IgD-negative memory B cell (primary cell): ENCODE results near the gene PVALEF. TPM values are rescaled to one million over a fixed set of nuclear protein-coding genes. Genes with fewer than 3 reads are reported as not detected.

Source experiments
- H3K27ac Mint-ChIP-seq, 3 donors: one replicate each; pipeline ENCODE4 v1.8.0; 2020 to 2022; ENCODE audit warnings: mild to moderate bottlenecking in 3 of 3, mixed read lengths in 3 of 3, moderate library complexity in 1 of 3
- H3K27me3 Mint-ChIP-seq: one replicate; pipeline ENCODE4 v1.8.0; 2021; ENCODE audit warnings: mixed read lengths
- H3K36me3 Mint-ChIP-seq: one replicate; pipeline ENCODE4 v1.8.0; 2020; ENCODE audit warnings: mild to moderate bottlenecking, mixed read lengths
- H3K4me1 Mint-ChIP-seq, 3 donors: one replicate each; pipeline ENCODE4 v1.8.0; 2020 to 2022; ENCODE audit warnings: mixed read lengths in 3 of 3, mild to moderate bottlenecking in 1 of 3
- H3K4me3 Mint-ChIP-seq, 4 donors: one replicate each; pipeline ENCODE4 v1.8.0; 2020 to 2022; ENCODE audit warnings: mild to moderate bottlenecking in 4 of 4, mixed read lengths in 4 of 4, moderate library complexity in 3 of 4
- H3K9me3 Mint-ChIP-seq, 3 donors: one replicate each; pipeline ENCODE4 v1.8.0; 2020 to 2021; ENCODE audit warnings: mixed read lengths in 3 of 3, mild to moderate bottlenecking in 1 of 3
- polyA plus RNA-seq: library from polyadenylated mRNA; unstranded; fragments of 300-500 nt; fragmentation: Illumina TruSeq; gene quantifications from one replicate; pipeline ENCODE4 v1.2.3, GENCODE V29; 2021

Gene PVALEF
- polyA plus RNA-seq, 1 donor from 2014 or later, result not detected

DNA sequence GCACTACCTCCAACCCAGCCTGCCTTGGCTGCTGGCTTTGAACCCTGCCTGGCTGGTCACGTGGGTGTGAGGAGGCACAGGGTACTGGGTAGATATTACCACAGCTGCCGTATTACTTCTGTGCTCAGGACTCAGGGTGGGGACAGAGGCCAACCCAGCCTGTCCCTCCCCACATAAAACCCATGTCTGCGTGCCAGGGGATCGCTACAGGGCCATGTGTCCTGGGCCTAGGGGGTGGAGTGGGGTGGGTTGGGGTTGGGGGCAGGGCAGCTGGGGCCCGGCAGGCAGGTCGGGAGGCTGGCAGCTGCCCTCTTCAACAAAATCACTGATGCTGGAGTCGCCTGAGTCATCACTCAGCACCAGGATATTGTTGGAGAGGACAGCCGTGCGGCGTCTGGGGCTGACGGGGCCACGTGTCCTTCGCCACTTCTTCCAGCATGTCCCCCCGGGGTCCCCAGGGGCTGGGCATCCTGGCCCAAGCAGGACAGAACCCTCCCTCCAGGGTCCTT is 39.7 kb upstream of the PVALEF start:
- Mint-ChIP-seq H3K4me1 (peaks cover 0 to 1% (median 0%) of the 10 kb centered on the region in 3 donors), H3K27me3 (no peaks in the 10 kb centered on the region), H3K36me3 (no peaks in the 10 kb centered on the region), H3K27ac (no peak overlapping the region), H3K9me3 (no peaks in the 10 kb centered on the region), H3K4me3 (no peak overlapping the region)

DNA sequence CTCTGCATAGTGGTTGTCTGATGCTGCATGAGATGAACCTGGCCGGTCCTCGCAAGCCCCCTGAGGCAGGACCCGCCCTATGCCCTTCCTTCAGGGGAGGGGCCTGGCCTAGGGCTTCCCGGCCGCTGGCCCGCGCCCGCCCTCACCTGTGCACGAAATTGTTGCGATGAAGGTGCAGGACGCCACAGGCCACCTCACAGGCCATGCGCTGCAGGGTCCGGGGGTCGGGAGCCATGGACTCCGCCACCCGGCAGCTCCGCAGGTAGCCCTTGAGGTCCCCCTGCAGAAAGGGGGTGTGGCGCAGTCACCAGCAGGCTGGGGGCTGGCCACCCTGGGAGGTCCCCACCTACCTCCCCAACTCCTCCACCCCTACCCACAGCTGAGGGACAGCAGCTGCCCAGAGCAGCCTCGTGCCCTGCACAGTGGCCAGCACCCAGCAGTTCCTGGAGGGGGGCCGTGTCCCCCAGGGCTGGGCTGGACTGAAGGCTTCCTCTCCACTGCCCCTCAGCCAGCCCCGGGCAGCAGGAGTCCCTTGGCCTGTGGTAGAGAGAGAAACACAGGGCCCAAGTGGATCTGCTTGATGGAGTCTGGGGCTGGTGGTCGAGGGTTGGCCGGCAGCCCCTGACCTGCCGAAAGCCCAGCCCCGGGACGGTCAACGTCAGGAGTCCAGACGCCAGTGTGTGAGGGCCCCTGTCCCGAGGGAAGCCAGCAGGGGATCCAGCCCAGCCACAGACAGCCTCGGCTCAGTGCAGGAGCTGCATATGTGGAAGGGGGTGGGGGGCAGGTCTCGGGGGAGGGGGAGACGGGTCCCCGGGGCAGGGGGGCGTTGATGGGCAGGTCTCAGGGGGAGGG is 38.8 kb upstream of the PVALEF start:
- Mint-ChIP-seq H3K9me3 (no peaks in the 10 kb centered on the region), H3K27ac (no peak overlapping the region), H3K36me3 (no peaks in the 10 kb centered on the region), H3K27me3 (no peaks in the 10 kb centered on the region), H3K4me1 (peaks cover 0 to 1% (median 0%) of the 10 kb centered on the region in 3 donors), H3K4me3 (no peak overlapping the region)

DNA sequence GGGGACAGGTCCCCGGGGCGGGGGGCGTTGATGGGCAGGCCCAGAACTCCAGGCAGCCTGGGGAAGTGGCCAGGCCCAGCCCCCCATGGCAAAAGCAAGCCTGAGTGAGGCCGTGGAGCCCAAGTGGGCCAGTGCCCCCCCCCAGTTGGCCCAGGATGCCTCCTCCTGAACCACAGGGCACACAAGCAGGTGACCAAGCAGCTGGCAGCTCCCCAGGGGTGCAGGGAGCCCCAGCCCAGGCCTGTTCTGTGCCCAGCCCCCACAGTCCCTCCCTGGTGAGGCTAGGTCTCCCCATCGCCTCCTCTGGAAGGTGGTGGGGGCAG is 38.2 kb upstream of the PVALEF start:
- Mint-ChIP-seq H3K4me3 (no peak overlapping the region), H3K27ac (no peak overlapping the region), H3K9me3 (no peaks in the 10 kb centered on the region), H3K27me3 (no peaks in the 10 kb centered on the region), H3K36me3 (no peaks in the 10 kb centered on the region), H3K4me1 (peaks cover 0 to 1% (median 0%) of the 10 kb centered on the region in 3 donors)

DNA sequence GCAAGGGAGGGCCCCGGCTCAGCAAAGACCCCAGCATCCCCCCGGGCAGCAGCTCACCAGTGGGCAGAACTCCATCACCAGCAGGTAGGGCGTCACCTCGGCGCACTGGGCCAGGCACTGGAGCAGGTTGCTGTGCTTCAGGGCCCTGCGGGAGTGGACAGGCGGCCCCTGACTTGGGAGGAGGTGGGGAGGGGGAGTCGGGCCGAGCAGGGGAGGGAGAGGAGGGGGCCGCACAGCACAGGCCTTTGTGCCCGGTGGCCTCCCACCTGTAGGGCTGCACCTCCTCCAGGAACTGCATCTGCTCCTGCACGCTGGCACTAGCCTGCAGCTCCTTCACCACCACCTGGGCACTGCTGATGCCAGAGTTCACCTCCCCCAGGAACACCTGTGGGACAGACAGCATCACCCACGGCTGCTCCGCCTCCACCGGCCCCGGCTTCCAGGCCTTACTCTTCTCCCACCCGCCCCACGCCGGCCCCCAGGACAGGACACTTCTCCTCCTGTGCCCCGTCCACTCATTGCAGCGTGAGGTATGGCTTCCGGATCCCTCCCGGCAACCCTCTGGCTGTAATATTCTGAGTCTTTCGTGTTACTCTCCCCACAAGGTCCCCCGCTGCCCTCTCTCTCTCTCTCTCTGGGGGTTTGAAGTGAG is 37.7 kb upstream of the PVALEF start:
- Mint-ChIP-seq H3K4me3 (no peak overlapping the region), H3K27ac (no peak overlapping the region), H3K9me3 (no peaks in the 10 kb centered on the region), H3K36me3 (no peaks in the 10 kb centered on the region), H3K4me1 (peaks cover 0 to 1% (median 0%) of the 10 kb centered on the region in 3 donors), H3K27me3 (no peaks in the 10 kb centered on the region)

DNA sequence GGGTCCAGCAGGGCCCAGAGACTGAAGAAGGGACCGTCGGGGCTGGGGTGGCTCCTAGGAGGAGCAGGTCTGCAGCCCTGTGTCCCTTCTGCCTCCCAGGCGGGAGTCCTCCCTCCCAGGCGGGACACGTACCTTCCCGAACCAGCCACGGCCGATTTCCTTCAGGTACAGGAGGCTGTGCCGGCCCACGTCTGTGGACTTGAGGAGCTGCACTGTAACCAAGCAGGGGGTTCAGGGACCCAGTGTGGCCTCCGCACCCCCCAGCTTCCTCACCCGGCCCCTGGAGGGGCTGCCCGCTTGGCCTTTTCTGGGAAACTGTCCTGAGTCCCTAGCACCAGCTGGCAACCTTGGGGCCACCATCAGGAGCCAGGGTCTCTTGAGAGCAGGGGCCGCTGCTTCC is 37.0 kb upstream of the PVALEF start:
- Mint-ChIP-seq H3K4me1 (peaks cover 0 to 1% (median 0%) of the 10 kb centered on the region in 3 donors), H3K27me3 (no peaks in the 10 kb centered on the region), H3K36me3 (no peaks in the 10 kb centered on the region), H3K27ac (no peak overlapping the region), H3K4me3 (no peak overlapping the region), H3K9me3 (no peaks in the 10 kb centered on the region)

DNA sequence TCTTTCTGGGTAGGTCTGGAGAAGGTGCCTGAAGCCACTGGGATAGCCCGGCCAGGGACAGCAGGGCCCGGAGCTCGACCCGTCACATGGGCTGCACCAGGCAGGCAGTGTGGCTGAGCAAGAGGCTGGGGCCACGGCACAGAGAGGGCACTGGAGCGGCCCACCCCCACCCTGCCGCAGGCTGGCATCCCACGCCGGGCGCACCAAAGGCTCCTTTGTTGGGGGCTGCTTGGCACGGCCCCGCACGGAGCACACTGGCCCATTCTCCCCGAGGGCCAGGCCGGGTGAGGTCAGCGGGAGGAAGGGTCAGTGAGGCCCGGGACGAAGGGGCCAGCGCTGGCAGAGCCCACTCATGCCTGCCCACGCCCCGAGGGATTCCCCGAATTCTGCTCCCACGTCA is 36.5 kb upstream of the PVALEF start:
- no peak overlapping the region for H3K27ac Mint-ChIP-seq
- H3K4me3 Mint-ChIP-seq, result no peak overlapping the region
- H3K4me1 Mint-ChIP-seq, result peaks cover 0 to under 1% (median 0%) of the 10 kb centered on the region in 3 donors
- no peaks in the 10 kb centered on the region for H3K36me3 Mint-ChIP-seq
- H3K9me3 Mint-ChIP-seq, result no peaks in the 10 kb centered on the region
- H3K27me3 Mint-ChIP-seq, result no peaks in the 10 kb centered on the region

DNA sequence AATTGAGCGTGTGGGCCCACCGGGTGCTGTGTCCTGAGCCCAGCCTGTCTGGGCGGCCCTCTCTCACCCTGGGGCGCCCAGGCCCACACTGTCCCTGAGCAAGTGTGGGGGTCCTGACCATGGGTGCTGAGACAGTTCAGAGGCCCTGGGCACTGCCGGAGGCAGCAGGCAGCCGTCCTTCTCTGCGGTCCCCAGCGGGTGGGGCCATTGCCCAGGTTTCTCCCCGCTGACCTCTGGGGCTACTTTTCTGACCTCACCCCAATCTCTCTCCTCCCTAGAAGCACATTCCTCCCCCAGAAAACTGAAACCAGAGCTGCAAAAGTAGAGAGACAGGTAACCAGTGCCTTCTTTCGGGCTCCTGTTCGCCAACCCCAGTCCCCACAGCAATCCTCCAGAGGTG is 36.0 kb upstream of the PVALEF start:
- no peak overlapping the region for H3K4me3 Mint-ChIP-seq
- no peaks in the 10 kb centered on the region for H3K9me3 Mint-ChIP-seq
- no peaks in the 10 kb centered on the region for H3K4me1 Mint-ChIP-seq
- no peaks in the 10 kb centered on the region for H3K36me3 Mint-ChIP-seq
- H3K27ac Mint-ChIP-seq, result no peak overlapping the region
- no peaks in the 10 kb centered on the region for H3K27me3 Mint-ChIP-seq

DNA sequence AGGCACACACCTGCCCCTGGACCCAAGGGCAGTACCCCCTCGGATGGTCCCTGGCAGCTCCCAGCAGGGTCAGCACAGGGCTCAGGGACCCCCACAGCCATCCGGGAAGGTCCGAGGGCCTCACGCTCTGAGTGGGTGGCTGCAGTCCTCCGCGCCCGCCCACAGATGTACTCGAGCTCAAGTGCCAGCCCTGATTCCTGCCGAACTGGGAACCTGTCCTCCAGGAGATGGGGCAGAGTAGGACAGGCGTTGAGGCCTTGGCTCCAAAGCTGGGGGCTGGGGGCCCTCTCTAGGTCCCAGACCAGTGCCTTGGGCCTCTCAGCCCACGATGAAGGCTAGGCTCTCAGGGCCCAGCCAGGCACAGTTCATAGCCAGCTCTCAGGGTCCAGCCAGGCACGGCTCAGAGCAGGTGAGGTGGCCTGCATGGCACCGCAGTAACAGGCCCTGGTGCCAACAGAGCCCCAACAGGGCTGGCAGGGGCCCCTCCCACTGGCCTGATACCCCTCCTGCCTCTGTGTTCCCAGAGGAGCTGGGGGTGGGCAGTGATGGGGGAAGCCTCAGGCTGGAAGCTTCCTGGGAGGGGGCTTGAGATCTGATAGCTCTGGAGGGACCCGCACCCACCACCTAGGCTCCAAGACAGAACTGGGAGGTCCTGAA is 35.5 kb upstream of the PVALEF start:
- Mint-ChIP-seq H3K4me1 (no peaks in the 10 kb centered on the region), H3K36me3 (no peaks in the 10 kb centered on the region), H3K9me3 (no peaks in the 10 kb centered on the region), H3K27ac (no peak overlapping the region), H3K4me3 (no peak overlapping the region), H3K27me3 (no peaks in the 10 kb centered on the region)

DNA sequence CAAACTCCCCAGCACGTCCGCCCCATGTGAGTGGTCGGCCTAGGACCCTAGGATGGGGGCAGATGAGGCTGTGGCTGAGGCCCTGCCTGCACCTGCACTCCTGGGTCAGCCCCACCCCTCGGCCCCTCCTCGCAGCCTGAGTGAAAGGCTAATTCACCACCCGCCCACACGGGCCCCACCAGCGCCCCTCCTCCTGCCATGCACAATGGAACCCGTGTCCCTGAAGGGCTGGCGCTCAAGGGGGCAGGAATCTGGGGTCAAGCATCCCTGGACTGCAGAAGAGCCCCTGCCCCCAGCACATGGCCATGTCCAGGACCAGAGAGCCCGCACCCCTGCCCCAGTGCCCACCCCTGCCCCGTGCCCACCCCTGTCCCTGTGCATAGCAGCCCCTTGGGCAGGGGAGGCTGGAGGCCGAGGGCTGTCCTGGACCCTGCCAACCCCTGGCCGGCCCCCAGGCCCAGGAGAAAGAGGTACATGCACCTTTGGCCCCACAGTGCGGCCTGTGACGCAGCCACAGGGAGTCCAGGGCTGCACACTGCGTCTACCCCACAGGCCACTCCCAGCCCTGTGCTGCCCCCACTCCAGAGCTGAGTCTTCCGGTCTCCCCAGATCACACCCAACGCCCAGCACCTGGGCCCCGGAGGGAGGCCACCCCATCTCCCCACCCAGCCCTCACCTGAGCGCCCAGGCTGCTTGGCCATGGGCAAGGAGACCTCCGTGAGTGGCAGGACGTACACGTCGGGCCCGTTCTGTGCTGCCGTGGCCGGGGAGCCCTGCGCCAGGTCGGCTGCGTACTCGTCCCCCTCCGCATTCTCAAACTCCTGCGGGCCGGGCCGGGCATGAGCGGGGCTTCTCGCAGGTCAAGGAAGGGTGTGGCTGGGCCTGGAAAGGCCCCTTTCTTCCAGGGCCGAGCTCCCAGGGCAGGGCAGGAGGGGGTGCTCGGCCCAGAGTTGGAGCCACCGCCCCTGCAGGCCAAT is 34.6 kb upstream of the PVALEF start:
- Mint-ChIP-seq H3K4me1 (no peaks in the 10 kb centered on the region), H3K9me3 (no peaks in the 10 kb centered on the region), H3K36me3 (no peaks in the 10 kb centered on the region), H3K4me3 (no peak overlapping the region), H3K27ac (no peak overlapping the region), H3K27me3 (no peaks in the 10 kb centered on the region)

DNA sequence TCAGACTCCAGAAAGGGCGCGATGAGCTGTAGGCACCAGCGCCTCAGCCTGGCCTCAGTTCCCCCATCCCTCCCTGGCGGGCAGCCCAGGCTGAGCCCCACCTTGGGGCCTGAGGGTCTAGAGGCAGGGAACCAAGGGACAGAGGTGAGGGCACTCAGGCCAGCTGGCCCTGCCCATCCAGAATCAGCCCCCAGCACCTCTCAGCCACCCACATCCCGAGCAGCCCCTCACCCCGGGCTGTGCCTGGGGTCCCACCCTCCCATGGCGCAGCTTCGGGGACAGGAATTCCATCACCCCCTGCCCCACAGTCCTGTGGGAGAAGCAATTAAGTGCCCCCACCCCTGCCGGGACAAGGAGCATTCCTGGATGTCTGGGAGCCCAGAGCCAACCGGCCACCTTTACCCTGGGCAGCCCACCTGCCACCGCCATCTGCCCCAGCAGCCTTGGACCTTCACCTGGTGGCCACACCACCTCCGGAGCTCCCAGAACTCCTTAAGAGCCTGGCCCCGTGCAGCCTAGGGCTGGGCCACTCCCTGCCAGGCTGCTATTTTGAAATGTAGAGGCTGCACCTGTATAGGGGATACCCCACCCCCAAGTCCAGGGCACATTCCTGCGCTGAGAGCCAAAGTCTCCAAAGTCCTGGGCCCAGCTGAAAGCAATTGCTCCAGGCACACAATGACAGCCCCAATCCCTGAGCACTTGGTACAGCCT is 33.7 kb upstream of the PVALEF start:
- Mint-ChIP-seq H3K9me3 (no peaks in the 10 kb centered on the region), H3K4me1 (no peaks in the 10 kb centered on the region), H3K36me3 (no peaks in the 10 kb centered on the region), H3K4me3 (no peak overlapping the region), H3K27ac (no peak overlapping the region), H3K27me3 (no peaks in the 10 kb centered on the region)

DNA sequence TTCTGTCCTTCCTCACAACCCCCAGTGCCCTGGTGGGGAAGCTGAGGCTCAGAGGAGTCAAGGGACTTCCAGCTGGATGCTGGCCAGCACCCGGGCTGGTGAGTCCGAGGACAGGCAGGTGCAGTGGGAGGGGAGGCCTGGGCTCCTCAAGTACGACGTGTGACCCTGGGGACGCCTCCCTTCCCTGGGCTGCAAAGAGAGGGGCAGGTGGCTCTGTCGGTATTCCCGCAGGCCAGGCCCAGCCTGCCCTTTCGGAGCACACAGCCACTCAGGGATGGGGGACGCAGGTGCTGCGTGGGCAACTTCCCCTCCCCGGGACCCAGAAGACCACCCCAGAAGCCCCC is 33.1 kb upstream of the PVALEF start:
- H3K36me3 Mint-ChIP-seq, result no peaks in the 10 kb centered on the region
- H3K27ac Mint-ChIP-seq, result no peak overlapping the region
- no peaks in the 10 kb centered on the region for H3K4me1 Mint-ChIP-seq
- H3K27me3 Mint-ChIP-seq, result no peaks in the 10 kb centered on the region
- H3K4me3 Mint-ChIP-seq, result no peak overlapping the region
- H3K9me3 Mint-ChIP-seq, result no peaks in the 10 kb centered on the region

DNA sequence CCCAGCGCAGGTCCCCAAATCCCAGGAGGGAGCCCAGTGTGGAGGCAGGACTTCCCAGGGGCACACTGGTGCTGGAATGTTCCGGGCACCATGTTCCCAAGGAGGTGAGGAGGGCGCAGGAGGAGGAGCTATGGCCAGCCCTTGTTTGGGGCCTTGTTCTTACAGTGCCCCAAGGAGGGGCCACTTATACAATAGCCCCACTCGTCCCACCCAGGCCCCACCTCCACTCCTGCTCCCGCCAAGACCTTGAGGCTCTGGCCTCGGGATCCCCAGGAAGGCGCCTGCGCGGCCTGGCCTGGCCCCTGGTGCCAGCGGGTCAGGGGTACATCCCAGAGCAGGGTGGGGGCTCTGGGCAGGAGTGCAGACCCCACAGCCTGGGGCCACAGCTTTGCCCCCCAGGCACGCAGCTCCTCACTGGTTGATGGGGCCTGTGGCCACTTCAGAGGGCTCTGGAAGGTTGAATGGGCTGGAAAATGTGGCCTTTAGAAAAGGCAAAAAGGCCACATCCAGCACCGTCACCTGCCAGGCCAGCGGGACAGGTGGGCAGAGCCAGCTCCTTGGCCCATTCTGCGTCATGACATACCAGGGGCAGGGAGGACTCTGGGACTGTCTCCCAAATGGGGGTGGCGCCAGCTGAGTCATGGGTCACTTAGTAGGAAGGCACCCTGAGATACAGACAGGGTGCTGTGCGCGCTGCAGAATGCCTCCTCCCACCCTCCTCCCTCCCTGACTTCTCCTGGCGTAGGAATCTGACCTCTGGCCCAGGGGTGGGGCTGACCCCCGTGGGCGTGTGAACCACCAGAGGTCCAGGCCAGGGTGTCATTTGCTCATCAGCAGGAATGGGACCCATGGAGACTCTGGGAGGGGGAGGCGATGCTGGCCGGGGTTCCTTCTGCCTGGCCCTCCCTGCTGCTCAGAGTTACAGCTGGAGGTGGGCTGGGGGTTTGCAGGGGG is 32.3 kb upstream of the PVALEF start:
- H3K4me3 Mint-ChIP-seq, result no peak overlapping the region
- H3K27me3 Mint-ChIP-seq, result no peaks in the 10 kb centered on the region
- H3K27ac Mint-ChIP-seq, result no peak overlapping the region
- H3K9me3 Mint-ChIP-seq, result no peaks in the 10 kb centered on the region
- H3K4me1 Mint-ChIP-seq, result no peaks in the 10 kb centered on the region
- no peaks in the 10 kb centered on the region for H3K36me3 Mint-ChIP-seq

DNA sequence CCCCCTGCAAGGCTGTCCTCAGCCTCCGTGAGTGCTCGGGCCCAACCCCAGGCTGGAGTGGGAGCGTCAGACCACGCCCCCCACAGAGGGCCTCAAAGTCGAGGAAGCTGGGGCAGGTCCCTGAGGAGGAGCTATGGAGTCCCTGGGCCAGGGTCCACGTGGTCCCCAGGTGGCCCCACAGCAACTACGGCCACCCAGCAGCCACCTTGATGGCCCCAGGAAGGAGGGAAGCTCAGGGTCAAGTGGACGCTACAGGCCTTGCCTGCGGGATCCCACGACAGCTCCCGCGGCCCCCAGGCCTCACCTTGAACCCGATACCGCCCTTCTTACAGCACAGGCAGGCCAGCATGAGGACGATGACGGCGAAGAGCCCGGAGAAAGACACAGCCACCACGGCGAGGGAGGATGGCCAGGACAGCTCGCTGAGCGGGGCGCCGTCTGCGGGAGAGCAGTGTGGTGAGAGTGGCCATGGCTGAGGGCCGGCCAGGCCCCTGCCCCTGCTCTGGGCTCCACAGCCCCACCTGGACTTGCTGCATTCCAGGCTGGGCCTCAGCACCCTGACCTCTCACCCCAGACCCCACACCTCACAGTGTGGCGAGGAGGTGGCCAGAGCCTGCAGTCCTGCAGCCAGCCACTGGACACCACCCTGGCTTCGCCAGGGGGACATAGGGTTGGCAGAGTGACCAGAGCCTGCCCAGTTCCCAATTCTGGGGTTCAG is 31.1 kb upstream of the PVALEF start:
- Mint-ChIP-seq H3K4me1 (no peaks in the 10 kb centered on the region), H3K4me3 (no peak overlapping the region), H3K27me3 (no peaks in the 10 kb centered on the region), H3K36me3 (no peaks in the 10 kb centered on the region), H3K9me3 (no peaks in the 10 kb centered on the region), H3K27ac (no peak overlapping the region)
